ENCODE measurements around the gene IFI27.

- TF ChIP-seq POLR2A (IDR thresholded peaks at IDR 0.05): no peak
- no peak for TF ChIP-seq POLR2AphosphoS5 (IDR thresholded peaks at IDR 0.05)
These were observed 28.5 kb downstream of the IFI27 start for GRCh38 chr14:94139006-94139405.

All from prostate gland (tissue), 1 donor.